ENCODE results near the gene FAM13A. TPM values are rescaled to one million over a fixed set of nuclear protein-coding genes. Genes with fewer than 3 reads are reported as not detected.

FAM13A gene
- total and polyA plus RNA-seq, 10 of the 15 experiments (the other 5 are each of a cell fraction or from before 2014, with no cell fraction given), result 0.05 to 1.8 (median 0.27) TPM; not detected in 1

DNA sequence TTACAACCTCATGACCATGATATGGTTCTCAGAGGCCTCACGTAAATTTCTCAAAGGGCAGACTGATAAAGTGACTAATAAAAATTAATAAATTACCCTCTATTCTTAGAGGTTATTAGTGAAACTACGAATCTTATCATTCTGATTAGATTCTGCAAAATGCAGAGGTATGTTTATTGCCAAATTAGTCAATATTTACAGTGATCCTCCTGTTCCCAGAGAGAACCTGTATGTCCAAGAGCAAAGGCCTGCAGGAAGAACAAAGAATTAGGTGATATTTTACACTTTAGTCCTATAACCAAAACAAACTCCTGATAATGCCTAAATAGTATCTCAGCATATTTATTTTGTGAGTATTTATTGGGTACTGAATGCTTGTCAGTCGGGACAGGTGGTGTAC, 58.1 kb downstream of the FAM13A start (continued):
- TF ChIP-seq MYC (IDR thresholded peaks at IDR 0.05; ENCODE audit: insufficient read depth, insufficient read length, insufficient replicate concordance, low read length, severe bottlenecking) (no peak), NR2F1 (conservative IDR thresholded peaks at IDR 0.05) (no peak), STAT3 (IDR thresholded peaks at IDR 0.05; ENCODE audit: low read depth, low read length) (no peak)

DNA sequence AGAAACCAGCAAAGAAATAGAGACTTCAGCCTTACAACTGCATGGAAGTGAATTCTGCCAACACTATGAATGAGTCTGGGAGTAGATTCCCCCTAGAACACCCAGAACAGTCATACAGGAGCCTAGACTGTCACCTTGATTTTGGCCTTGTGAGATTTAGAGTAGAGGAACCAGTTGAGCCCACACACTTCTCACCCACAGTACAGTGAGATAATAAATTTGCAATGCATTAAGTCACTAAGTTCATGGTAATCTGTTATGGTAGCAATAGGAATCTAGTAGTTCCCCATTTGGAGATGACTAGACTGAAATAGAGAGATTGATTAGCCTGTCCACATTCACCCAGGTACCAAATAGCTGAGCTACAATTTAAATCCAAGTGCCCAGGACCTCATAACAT, 59.0 kb downstream of the FAM13A start:
- no peak for FAIRE-seq
- TF ChIP-seq ZNF592 (IDR thresholded peaks at IDR 0.05) (no peak), E2F4 (IDR thresholded peaks at IDR 0.05; ENCODE audit: low read depth, low read length) (no peak), NBN (IDR thresholded peaks at IDR 0.05) (no peak), SIX5 (IDR thresholded peaks at IDR 0.05; ENCODE audit: low read depth, low read length, severe bottlenecking) (no peak), KLF5 (IDR thresholded peaks at IDR 0.05; ENCODE audit: partially characterized antibody) (no peak), JUND (IDR thresholded peaks at IDR 0.05; ENCODE audit: low read depth, low read length) (no peak), BCLAF1 (IDR thresholded peaks at IDR 0.05) (no peak), CHD4 (IDR thresholded peaks at IDR 0.05) (no peak), DPF2 (IDR thresholded peaks at IDR 0.05) (no peak), BRCA1 (IDR thresholded peaks at IDR 0.05; ENCODE audit: low read depth, low read length) (no peak)
- TF ChIP-seq, protein P1, sequence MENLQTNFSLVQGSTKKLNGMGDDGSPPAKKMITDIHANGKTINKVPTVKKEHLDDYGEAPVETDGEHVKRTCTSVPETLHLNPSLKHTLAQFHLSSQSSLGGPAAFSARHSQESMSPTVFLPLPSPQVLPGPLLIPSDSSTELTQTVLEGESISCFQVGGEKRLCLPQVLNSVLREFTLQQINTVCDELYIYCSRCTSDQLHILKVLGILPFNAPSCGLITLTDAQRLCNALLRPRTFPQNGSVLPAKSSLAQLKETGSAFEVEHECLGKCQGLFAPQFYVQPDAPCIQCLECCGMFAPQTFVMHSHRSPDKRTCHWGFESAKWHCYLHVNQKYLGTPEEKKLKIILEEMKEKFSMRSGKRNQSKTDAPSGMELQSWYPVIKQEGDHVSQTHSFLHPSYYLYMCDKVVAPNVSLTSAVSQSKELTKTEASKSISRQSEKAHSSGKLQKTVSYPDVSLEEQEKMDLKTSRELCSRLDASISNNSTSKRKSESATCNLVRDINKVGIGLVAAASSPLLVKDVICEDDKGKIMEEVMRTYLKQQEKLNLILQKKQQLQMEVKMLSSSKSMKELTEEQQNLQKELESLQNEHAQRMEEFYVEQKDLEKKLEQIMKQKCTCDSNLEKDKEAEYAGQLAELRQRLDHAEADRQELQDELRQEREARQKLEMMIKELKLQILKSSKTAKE (IDR thresholded peaks at IDR 0.05; ENCODE audit: low read depth, poor library complexity, severe bottlenecking), result no peak

More for the DNA sequence above, 59.0 kb downstream of the FAM13A start:
- H3K4me2 ChIP-seq (ENCODE audit: control insufficient read depth, insufficient read depth), result no peak overlapping the region
- in situ Hi-C loops (cut with MboI) (no loop called here), intact Hi-C loops (cut with micrococcal nuclease; ENCODE audit: unreplicated experiment) (no loop called here)
- no peaks in the 10 kb centered on the region for H3K79me2 ChIP-seq (ENCODE audit: control insufficient read depth, insufficient read depth, low read length)
- DNase-seq (ENCODE audit: low read depth, low spot score) (no peak), ATAC-seq (no peak)
- H3K9ac ChIP-seq (ENCODE audit: control insufficient read depth, insufficient read depth, low read length), result no peak overlapping the region
- H3K27ac ChIP-seq (ENCODE audit: control insufficient read depth, insufficient read depth), result no peak overlapping the region
- H2AFZ ChIP-seq (ENCODE audit: control insufficient read depth, low read depth, low read length), result no peak overlapping the region
- no peaks in the 10 kb centered on the region for H4K20me1 ChIP-seq (ENCODE audit: control insufficient read depth, insufficient read depth)
- CTCF ChIA-PET, result interaction anchor here (0.7 to 1.9 kb wide), 5 partner anchors 11 to 179 kb away, joined by 3 to 13 read pairs (median 3); no protein-coding TSS in a partner anchor
- H3K4me3 ChIP-seq, result no peak overlapping the region
- SMC1A ChIA-PET (ENCODE audit: uncharacterized antibody, unreplicated experiment), result interaction anchor here (2.5 to 3.4 kb wide), 3 partner anchors 8 to 26 kb away, joined by 13 to 17 read pairs (median 17); no protein-coding TSS in a partner anchor
- POLR2A ChIA-PET, result no interaction called here
- no peaks in the 10 kb centered on the region for H3K9me3 ChIP-seq (replicated peaks; ENCODE audit: control insufficient read depth, insufficient read depth, low read length)
- no peaks in the 10 kb centered on the region for H3K4me1 ChIP-seq (ENCODE audit: control insufficient read depth, insufficient read depth, low read length)
- BruUV-seq (replicated peaks), result no TSS peak
- RAD21 ChIA-PET (ENCODE audit: unreplicated experiment), result interaction anchor here (1.3 kb wide), 1 partner anchor 20 kb away, joined by 3 read pairs; no protein-coding TSS in a partner anchor
- no peaks in the 10 kb centered on the region for H3K36me3 ChIP-seq (ENCODE audit: control insufficient read depth in 2 of 2, insufficient read depth in 2 of 2, low read length in 1 of 2)
- H3K27me3 ChIP-seq (replicated peaks in 1 of 2; ENCODE audit: control insufficient read depth in 2 of 2, insufficient read depth in 2 of 2, low read length in 1 of 2), result no peaks in the 10 kb centered on the region

All from GM12878 (cell line).